ENCODE results near the gene PREX1.

PREX1 gene

DNA sequence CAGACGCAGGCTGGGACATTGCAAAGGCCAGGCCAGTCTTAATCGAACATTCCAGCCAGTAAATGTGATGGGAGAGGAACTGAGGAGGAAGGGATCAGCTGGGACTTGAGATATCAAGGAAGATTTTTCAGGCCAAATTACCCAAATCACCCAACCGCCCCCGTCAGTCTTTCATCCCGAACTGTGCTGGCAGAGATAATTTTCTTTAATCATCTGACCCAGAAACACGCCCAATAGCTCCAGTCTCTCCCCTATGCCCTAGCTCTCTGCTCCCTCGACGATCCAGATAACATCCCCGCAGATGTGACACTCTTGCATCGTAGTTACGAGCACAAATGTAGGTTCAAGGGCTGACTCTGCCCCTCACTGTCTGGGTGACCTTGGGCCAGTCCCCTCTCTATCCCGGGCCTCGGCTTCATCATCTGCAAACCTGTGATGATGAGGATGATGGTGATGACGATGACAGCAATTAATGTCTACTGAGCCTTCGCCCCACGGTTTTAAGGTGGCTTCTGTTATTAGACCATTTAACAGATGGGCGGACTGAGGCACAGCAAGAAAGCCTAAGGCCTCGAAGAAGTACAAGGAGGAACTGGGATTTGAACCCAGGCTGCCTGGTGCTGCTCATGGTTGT, 118.6 kb downstream of the PREX1 start:
- Mint-ChIP-seq H3K27me3 (ENCODE audit: low read depth) (no peaks in the 10 kb centered on the region), H3K9me3 (no peaks in the 10 kb centered on the region), H3K36me3 (ENCODE audit: low read depth) (peaks cover 34% of the 10 kb centered on the region), H3K4me3 (no peak overlapping the region), H3K27ac (no peak overlapping the region), H3K4me1 (ENCODE audit: low read depth) (peaks cover 31% of the 10 kb centered on the region)
- DNase-seq (ENCODE audit: low spot score): no peak

DNA sequence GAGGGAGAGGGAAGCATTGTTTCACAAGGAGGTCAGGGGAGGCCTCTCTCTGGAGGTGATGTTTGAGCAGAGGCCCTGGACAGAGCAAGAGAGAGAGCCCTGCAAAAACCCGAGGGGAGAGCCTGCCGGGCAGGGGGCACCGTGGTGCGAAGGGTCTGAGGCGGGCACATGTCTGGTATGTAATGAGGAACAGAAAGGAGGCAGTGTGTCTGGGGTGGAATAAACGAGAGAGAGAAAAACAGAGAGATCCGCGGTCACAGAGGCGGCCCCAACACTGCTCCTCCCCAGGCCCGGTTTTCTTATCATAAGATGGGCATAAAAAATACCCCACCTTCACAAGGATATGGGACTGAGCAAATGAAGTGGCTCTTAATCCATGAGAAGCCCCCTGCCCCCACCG, 119.2 kb downstream of the PREX1 start:
- H3K4me3 Mint-ChIP-seq: no peak overlapping the region
- H3K36me3 Mint-ChIP-seq (ENCODE audit: low read depth): peaks cover 34% of the 10 kb centered on the region
- H3K27ac Mint-ChIP-seq: no peak overlapping the region
- no peaks in the 10 kb centered on the region for H3K27me3 Mint-ChIP-seq (ENCODE audit: low read depth)
- no peaks in the 10 kb centered on the region for H3K9me3 Mint-ChIP-seq
- DNase-seq (ENCODE audit: low spot score): no peak
- peaks cover 29% of the 10 kb centered on the region for H3K4me1 Mint-ChIP-seq (ENCODE audit: low read depth)

DNA sequence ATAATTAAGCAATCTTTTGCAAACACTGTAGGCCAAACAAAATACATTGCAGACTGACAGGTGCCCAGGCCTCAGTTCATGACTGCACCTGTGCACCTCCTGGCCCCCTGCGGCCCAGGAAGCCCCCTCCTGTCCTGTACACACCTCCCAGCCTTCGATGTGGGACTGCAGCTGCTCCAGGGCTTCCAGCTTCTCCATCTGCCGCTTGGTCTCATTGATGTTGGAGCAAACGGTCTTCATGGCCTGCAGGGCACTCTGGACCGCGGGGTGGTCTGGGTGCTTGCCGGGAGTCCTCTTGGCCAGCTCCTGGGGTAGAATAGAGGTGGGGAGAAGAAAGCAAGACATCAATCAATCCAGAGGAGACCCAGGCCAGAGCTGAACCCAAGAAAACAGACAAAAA, 119.7 kb downstream of the PREX1 start:
- H3K27me3 Mint-ChIP-seq (ENCODE audit: low read depth): no peaks in the 10 kb centered on the region
- H3K36me3 Mint-ChIP-seq (ENCODE audit: low read depth): peaks cover 34% of the 10 kb centered on the region
- no peaks in the 10 kb centered on the region for H3K9me3 Mint-ChIP-seq
- H3K4me1 Mint-ChIP-seq (ENCODE audit: low read depth): peaks cover 29% of the 10 kb centered on the region
- no peak overlapping the region for H3K4me3 Mint-ChIP-seq
- no peak overlapping the region for H3K27ac Mint-ChIP-seq
- DNase-seq (ENCODE audit: low spot score): no peak

DNA sequence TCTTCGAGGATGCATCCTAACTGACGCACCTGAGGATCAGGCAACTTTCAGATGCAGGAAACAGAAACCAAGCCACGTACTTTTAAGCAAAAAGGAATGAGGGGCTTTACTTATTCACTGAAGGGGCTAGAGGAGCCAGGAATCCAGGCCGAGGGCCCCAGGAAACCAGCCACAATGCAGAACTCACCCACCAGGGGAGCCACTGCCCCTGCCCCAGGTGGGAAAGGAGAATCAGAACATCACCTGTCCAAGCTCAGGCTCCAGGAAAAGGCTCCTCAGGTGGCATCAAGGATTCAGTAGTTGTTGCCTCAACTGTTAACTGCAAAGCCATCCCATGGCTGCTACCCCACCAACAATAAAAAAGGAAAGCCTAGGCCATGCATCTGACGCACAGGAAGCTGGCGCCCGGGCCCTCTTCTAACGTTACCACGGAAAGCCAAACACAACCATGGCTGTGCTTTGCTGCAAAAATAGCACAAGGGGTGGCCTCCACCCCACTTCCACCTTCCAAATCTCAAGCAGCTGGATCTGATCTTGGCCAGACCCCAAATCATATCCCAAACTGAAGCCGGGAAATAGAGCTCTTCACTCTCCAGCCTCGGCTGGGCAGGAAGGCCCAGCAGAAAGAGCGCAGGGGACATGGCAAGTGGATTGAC, 121.0 kb downstream of the PREX1 start:
- H3K9me3 Mint-ChIP-seq: no peaks in the 10 kb centered on the region
- H3K4me3 Mint-ChIP-seq: peak overlapping the region; percentile 34
- peaks cover 34% of the 10 kb centered on the region for H3K36me3 Mint-ChIP-seq (ENCODE audit: low read depth)
- H3K4me1 Mint-ChIP-seq (ENCODE audit: low read depth): peaks cover 24% of the 10 kb centered on the region
- peak overlapping the region; percentile 13 for H3K27ac Mint-ChIP-seq
- H3K27me3 Mint-ChIP-seq (ENCODE audit: low read depth): no peaks in the 10 kb centered on the region
- no peak for DNase-seq (ENCODE audit: low spot score)

DNA sequence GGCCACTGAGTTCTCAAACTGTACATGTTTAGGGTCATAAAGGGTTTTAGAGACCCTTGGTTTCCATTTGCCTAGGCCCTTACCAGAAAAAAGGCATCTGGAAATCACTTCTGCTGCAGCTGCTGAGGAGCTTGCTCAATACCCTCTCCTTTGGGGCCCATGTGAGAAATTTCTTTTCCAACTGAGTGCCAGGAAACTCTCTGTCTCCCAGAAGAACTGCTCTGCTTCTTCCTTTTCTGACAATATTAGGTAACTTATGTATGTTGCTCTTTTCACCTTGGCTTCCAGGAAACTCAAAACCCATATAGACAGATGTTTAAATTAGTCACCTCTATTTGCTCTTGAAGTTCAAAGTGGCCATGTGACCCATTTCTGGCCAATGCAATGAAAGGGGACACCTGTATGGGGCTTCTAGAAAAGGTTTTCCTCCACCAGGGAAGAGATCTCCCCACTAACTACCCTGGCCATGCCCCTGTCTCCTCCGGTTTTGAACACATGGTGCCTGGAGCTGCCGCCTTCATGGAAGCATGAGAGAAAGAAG, 121.6 kb downstream of the PREX1 start:
- no peaks in the 10 kb centered on the region for H3K27me3 Mint-ChIP-seq (ENCODE audit: low read depth)
- H3K36me3 Mint-ChIP-seq (ENCODE audit: low read depth): peaks cover 38% of the 10 kb centered on the region
- no peak overlapping the region for H3K27ac Mint-ChIP-seq
- H3K9me3 Mint-ChIP-seq: no peaks in the 10 kb centered on the region
- no peak overlapping the region for H3K4me3 Mint-ChIP-seq
- DNase-seq (ENCODE audit: low spot score): no peak
- H3K4me1 Mint-ChIP-seq (ENCODE audit: low read depth): peaks cover 24% of the 10 kb centered on the region

DNA sequence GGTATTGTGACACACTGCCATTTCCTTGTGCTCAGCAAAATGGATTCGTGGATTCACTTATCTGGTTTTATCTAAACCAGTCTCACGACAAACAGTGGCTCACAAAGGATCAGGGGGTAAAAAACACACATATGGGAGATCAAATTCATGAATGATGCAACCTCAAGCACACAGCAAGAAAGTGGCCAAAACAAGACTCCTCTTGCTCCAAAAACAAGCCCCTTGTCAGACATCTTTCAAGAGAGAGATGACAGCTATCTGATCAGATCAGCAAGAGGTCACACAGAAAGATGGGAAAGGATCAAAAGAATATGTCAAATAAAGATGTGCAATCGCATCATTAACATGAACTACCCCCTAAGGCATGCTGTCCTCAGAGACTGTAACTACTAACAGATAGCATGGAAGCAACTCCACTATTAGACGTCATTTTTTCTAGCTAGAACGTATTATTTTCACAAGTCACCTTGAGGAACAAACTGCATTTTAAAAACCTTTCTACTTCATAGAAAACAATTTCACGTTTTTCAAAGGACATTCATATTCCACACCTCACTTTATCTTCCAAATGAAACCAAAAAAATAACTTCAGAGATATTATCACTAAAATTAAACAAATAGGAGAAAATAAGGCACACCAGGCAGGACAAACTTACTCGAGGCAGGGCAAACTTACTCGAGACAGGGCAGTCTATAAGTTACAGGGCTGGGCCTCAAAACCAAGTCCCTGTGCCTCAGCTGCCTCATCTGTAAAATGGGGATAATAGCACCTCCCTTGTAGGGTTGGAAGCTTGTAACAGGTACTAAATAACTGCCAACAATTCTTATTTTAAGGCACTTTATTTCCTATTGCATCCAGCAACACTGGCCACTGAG, 122.3 kb downstream of the PREX1 start:
- peaks cover 41% of the 10 kb centered on the region for H3K36me3 Mint-ChIP-seq (ENCODE audit: low read depth)
- peaks cover 24% of the 10 kb centered on the region for H3K4me1 Mint-ChIP-seq (ENCODE audit: low read depth)
- H3K9me3 Mint-ChIP-seq: no peaks in the 10 kb centered on the region
- no peak for DNase-seq (ENCODE audit: low spot score)
- H3K27me3 Mint-ChIP-seq (ENCODE audit: low read depth): no peaks in the 10 kb centered on the region
- no peak overlapping the region for H3K27ac Mint-ChIP-seq
- H3K4me3 Mint-ChIP-seq: no peak overlapping the region

DNA sequence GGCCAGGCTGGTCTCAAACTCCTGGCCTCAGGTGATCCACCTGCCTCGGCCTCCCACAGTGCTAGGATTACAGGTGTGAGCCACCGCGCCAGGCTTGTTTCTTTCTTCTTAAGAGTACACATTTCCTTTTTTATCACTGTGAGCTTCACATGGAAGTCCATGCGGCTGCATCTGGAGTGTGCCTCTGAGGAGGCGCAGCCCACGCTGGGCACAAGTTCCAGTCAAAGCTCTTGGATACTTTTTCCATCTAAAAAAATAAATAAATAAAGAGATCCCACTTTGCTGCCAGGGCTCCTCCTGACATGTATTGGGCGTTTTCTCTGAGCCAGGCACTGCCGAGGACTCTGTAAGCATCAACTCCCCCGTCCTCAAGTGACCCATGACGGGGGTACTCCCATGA, 123.0 kb downstream of the PREX1 start:
- Mint-ChIP-seq H3K27ac (no peak overlapping the region), H3K27me3 (ENCODE audit: low read depth) (no peaks in the 10 kb centered on the region), H3K4me1 (ENCODE audit: low read depth) (peaks cover 26% of the 10 kb centered on the region), H3K9me3 (no peaks in the 10 kb centered on the region), H3K36me3 (ENCODE audit: low read depth) (peaks cover 45% of the 10 kb centered on the region), H3K4me3 (no peak overlapping the region)
- DNase-seq (ENCODE audit: low spot score): no peak

DNA sequence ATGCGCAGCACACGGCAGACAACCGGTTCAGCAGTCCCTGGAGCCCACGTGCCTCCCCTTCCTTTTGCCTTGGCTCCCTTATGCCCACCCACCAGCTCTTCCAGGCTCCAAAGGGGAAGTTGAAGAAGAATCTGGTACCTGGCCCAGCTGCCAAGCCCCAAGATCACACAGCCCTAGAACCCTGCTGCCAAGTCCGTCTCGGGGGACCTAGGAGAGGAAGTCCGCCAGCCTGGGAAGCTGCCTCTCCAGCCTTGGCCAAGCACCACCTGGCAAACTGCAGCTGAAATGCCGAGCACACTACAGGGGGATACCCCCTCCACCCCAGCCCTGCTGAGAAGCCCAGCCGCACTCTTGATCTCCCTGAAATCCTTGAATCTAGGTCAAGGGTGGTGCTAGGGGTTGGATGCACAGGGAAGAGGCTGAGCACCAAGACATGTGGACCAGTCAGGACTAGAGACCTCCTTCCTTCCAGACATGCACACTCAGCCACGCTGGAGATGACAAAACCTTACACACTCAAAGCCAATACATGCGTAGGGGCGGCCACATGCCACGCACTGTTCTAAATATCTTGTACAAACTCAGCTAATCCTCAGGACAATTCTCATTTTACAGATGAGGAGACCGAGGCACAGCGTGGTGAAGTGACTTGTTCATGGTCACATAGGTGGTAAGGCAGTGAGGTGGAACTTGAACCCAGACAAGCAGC, 124.1 kb downstream of the PREX1 start:
- H3K9me3 Mint-ChIP-seq: no peaks in the 10 kb centered on the region
- H3K27ac Mint-ChIP-seq: no peak overlapping the region
- no peaks in the 10 kb centered on the region for H3K27me3 Mint-ChIP-seq (ENCODE audit: low read depth)
- peaks cover 46% of the 10 kb centered on the region for H3K36me3 Mint-ChIP-seq (ENCODE audit: low read depth)
- H3K4me1 Mint-ChIP-seq (ENCODE audit: low read depth): peaks cover 31% of the 10 kb centered on the region
- no peak overlapping the region for H3K4me3 Mint-ChIP-seq
- no peak for DNase-seq (ENCODE audit: low spot score)

DNA sequence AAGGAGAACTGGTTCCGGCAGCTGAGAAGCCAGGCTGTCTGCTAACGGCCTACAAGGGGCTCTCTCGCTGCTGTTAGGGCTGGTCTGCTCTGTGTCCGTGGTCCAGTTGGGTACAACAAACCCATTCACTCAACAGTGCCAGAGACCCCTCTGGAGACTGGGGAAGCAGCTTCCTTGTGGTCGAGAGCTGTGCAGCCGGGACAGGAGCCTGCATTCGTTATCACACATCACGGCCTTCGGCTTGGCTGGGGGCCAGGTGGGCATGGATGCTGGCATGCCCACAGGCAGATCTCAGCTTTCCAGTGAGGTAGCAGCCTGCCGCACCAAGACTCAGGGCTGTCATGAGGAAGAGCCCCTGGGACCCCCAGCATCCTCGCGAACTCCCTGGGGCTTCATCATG, 124.7 kb downstream of the PREX1 start:
- Mint-ChIP-seq H3K9me3 (no peaks in the 10 kb centered on the region), H3K4me3 (no peak overlapping the region), H3K4me1 (ENCODE audit: low read depth) (peaks cover 26% of the 10 kb centered on the region), H3K27me3 (ENCODE audit: low read depth) (no peaks in the 10 kb centered on the region), H3K27ac (no peak overlapping the region), H3K36me3 (ENCODE audit: low read depth) (peaks cover 41% of the 10 kb centered on the region)
- DNase-seq (ENCODE audit: low spot score): no peak

DNA sequence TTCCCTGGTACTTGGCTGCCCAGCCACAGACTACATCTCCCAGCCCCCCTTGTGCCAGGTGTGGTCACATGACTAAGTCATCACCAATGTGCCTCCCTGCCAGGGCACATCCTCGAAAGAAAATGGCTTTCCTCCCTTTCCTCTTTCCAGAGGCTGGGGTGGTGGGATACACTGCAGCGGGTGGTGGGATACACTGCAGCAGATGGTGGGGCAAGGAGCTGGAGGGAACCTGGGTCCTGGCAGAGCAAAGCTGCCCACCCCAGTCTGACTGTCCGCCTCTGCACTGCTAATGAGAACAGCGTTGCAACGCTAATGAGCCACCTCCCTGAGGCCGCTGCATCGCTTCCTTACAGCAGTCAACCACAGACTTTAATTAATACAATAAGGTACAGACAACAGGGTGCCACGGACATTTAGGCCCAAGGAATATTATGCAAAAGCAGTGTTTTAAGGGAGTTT, 125.3 kb downstream of the PREX1 start:
- peaks cover 38% of the 10 kb centered on the region for H3K36me3 Mint-ChIP-seq (ENCODE audit: low read depth)
- peaks cover 26% of the 10 kb centered on the region for H3K4me1 Mint-ChIP-seq (ENCODE audit: low read depth)
- H3K4me3 Mint-ChIP-seq: no peak overlapping the region
- H3K9me3 Mint-ChIP-seq: no peaks in the 10 kb centered on the region
- H3K27me3 Mint-ChIP-seq (ENCODE audit: low read depth): no peaks in the 10 kb centered on the region
- no peak overlapping the region for H3K27ac Mint-ChIP-seq
- DNase-seq (ENCODE audit: low spot score): no peak

DNA sequence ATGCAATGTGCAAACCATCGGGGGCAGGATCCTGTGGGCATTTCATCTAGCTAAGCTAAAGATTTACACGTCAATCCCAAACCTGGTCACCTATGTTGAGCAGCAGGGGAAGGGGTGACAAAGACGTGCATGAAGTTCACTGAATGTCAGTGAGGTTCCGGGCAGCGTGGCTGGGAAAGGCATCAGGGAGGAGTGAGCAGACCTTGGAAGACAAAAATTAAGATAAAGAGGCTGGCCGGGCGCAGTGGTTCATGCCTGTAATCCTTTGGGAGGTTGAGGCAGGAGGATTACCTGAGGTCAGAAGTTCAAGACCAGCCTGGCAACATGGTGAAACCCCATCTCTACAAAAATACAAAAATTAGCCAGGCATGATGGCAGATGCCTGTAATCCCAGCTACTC, 126.1 kb downstream of the PREX1 start:
- Mint-ChIP-seq H3K4me1 (ENCODE audit: low read depth) (peaks cover 18% of the 10 kb centered on the region), H3K27me3 (ENCODE audit: low read depth) (no peaks in the 10 kb centered on the region), H3K36me3 (ENCODE audit: low read depth) (peaks cover 32% of the 10 kb centered on the region), H3K27ac (no peak overlapping the region), H3K4me3 (no peak overlapping the region), H3K9me3 (no peaks in the 10 kb centered on the region)
- no peak for DNase-seq (ENCODE audit: low spot score)

DNA sequence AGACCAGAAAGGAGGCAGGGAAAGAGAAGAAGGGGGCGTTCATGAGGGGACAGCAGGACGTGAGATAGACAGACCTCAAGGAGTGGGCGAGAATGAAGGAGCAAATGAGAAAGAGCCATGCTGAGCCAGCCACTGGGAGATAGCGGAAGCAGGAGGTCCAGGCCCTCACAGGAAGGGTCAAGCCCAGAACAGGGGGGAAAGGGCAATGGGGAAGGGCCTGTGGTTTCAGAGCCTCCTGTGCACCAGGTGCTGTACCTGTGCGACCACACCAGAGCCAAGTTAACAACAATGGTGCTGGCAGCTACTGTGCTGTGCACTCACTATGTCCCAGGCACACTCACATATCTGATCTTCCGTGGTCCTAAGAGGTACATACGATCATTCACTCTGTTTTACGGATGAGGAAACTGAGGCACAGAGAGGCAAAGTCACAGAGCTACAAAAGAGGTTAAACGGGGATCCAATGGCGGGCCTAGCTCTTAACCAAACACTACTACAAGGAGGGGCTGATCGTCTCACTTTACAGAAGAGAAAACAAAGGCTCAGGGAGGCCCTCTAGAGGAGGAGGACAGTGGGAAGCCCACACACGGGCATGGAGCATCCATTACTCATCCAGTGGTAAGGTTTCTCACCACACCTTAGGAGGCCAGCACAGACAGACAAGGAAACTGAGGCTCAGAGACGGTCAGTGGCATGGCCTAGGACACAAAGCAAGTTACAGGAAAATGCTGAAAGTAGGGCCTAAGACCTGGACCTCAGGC, 129.1 kb downstream of the PREX1 start:
- Mint-ChIP-seq H3K27me3 (ENCODE audit: low read depth) (no peaks in the 10 kb centered on the region), H3K4me3 (no peak overlapping the region), H3K9me3 (no peaks in the 10 kb centered on the region), H3K27ac (no peak overlapping the region), H3K4me1 (ENCODE audit: low read depth) (peaks cover 7% of the 10 kb centered on the region), H3K36me3 (ENCODE audit: low read depth) (peaks cover 30% of the 10 kb centered on the region)
- DNase-seq (ENCODE audit: low spot score): no peak

DNA sequence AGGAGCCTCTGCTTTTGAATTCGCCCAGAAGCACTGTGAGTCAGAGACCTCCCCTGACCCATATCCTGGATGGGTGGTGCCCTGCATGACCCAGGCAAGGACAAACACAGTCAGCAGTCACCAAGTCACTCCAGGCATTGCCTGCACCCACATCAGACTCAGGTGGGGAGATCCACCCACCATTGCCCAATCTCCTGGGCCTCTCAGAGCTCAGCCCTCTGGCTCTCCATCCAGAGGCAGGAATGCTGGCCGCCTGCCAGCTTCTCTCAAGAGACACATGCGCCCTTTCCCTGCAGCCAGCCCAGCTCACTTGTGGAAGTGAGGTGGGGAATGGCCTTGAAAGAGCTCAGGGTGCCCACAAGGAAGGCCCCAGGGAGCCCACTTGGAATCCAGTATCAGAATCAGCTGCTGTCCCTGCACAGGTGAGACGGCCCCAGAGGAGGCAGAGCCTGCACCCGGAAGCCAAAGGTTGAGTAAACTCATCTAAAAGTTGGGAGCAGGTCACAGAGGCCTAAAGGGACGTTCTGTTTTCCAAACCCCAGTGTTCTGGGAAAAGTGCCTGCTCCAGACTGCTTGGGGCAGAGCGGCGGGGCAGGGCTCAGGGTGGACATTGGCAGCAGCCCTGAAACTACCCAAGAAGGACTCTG, 129.8 kb downstream of the PREX1 start:
- Mint-ChIP-seq H3K36me3 (ENCODE audit: low read depth) (peaks cover 30% of the 10 kb centered on the region), H3K4me3 (no peak overlapping the region), H3K4me1 (ENCODE audit: low read depth) (peaks cover 7% of the 10 kb centered on the region), H3K27me3 (ENCODE audit: low read depth) (no peaks in the 10 kb centered on the region), H3K27ac (no peak overlapping the region), H3K9me3 (no peaks in the 10 kb centered on the region)
- no peak for DNase-seq (ENCODE audit: low spot score)
